Mucosa of stomach (tissue), 1 donor: ENCODE results near the gene TTLL6.
A peak's percentile ranks its signal among the peaks of the same experiment; 100 is the strongest.
"Not testable (repeated sequence)": the region's sequence is repeated elsewhere in the genome, so short reads cannot be mapped to it uniquely, and the experiment has no call there.

Source experiments
- H3K27me3 ChIP-seq: one replicate; pipeline ENCODE4 v1.7.0; 2013; ENCODE audit warnings: mild to moderate bottlenecking, low read length; ENCODE audit not compliant: control insufficient read depth, insufficient read depth
- H3K36me3 ChIP-seq: one replicate; pipeline ENCODE4 v1.7.0; 2013; ENCODE audit warnings: low read length; ENCODE audit not compliant: control insufficient read depth, insufficient read depth
- H3K4me1 ChIP-seq: one replicate; pipeline ENCODE4 v1.7.0; 2013; ENCODE audit warnings: mild to moderate bottlenecking, low read length; ENCODE audit not compliant: control insufficient read depth, insufficient read depth
- H3K4me3 ChIP-seq: one replicate; pipeline ENCODE4 v1.7.0; 2013; ENCODE audit warnings: low read length
- H3K9ac ChIP-seq: one replicate; pipeline ENCODE4 v1.7.0; 2013; ENCODE audit warnings: mild to moderate bottlenecking, low read length, moderate library complexity
- H3K9me3 ChIP-seq: one replicate; pipeline ENCODE4 v1.7.0; 2013; ENCODE audit warnings: mild to moderate bottlenecking, low read length, moderate library complexity; ENCODE audit not compliant: control insufficient read depth
- donor health status: Pancreatic carcinoma.

The TTLL6 gene

GRCh38 chr17:48816774-48817590 is at the start of gene TTLL6:
TTLL6 (minus strand) TSS chr17:48817229; CDS start chr17:48817072, 157 bp downstream.
- H3K4me3 ChIP-seq: no peak within 1 kb of the TSS
- H3K27me3 ChIP-seq: no peaks in the 10 kb centered on the region
- no peaks in the 10 kb centered on the region for H3K36me3 ChIP-seq
- peak within 1 kb of the TSS; percentile 51 for H3K9ac ChIP-seq
- no peaks in the 10 kb centered on the region for H3K9me3 ChIP-seq
- H3K4me1 ChIP-seq: peaks cover 12% of the 10 kb centered on the region

- Histone ChIP-seq H3K4me3 (no peak overlapping the region), H3K27me3 (no peaks in the 10 kb centered on the region), H3K4me1 (no peaks in the 10 kb centered on the region), H3K9ac (no peak overlapping the region), H3K36me3 (peaks cover 10% of the 10 kb centered on the region), H3K9me3 (no peaks in the 10 kb centered on the region)
Observed at GRCh38 chr17:48860456-48860855, 43.4 kb upstream of the TTLL6 start.

GRCh38 chr17:48860034-48860433 is 43.0 kb upstream of the TTLL6 start:
- Histone ChIP-seq H3K4me1 (no peaks in the 10 kb centered on the region), H3K9ac (no peak overlapping the region), H3K4me3 (no peak overlapping the region), H3K36me3 (peaks cover 9% of the 10 kb centered on the region), H3K27me3 (no peaks in the 10 kb centered on the region), H3K9me3 (no peaks in the 10 kb centered on the region)

- no peaks in the 10 kb centered on the region for H3K4me1 ChIP-seq
Observed at GRCh38 chr17:48856122-48856821, 39.2 kb upstream of the TTLL6 start.

GRCh38 chr17:48854774-48855476 is 37.9 kb upstream of the TTLL6 start:
- no peaks in the 10 kb centered on the region for H3K9me3 ChIP-seq
- H3K27me3 ChIP-seq: no peaks in the 10 kb centered on the region
- H3K36me3 ChIP-seq: peaks cover 10% of the 10 kb centered on the region
- H3K4me3 ChIP-seq: no peak overlapping the region
- no peak overlapping the region for H3K9ac ChIP-seq
- no peaks in the 10 kb centered on the region for H3K4me1 ChIP-seq

More at GRCh38 chr17:48856122-48856821, 39.2 kb upstream of the TTLL6 start:
- H3K27me3 ChIP-seq: no peaks in the 10 kb centered on the region
- no peak overlapping the region for H3K9ac ChIP-seq
- peaks cover 5% of the 10 kb centered on the region for H3K36me3 ChIP-seq
- H3K9me3 ChIP-seq: no peaks in the 10 kb centered on the region
- no peak overlapping the region for H3K4me3 ChIP-seq

- no peaks in the 10 kb centered on the region for H3K9me3 ChIP-seq
- H3K4me1 ChIP-seq: no peaks in the 10 kb centered on the region
- H3K9ac ChIP-seq: no peak overlapping the region
- H3K4me3 ChIP-seq: no peak overlapping the region
- H3K27me3 ChIP-seq: no peaks in the 10 kb centered on the region
- H3K36me3 ChIP-seq: peaks cover 10% of the 10 kb centered on the region
Observed at GRCh38 chr17:48850792-48851323, 33.8 kb upstream of the TTLL6 start.

- Histone ChIP-seq H3K9ac (no peak overlapping the region), H3K9me3 (no peaks in the 10 kb centered on the region), H3K36me3 (peaks cover 4% of the 10 kb centered on the region), H3K27me3 (no peaks in the 10 kb centered on the region), H3K4me1 (peaks cover 24% of the 10 kb centered on the region), H3K4me3 (no peak overlapping the region)
Observed at GRCh38 chr17:48843187-48843900, 26.3 kb upstream of the TTLL6 start.

GRCh38 chr17:48842746-48843145 is 25.7 kb upstream of the TTLL6 start:
- H3K27me3 ChIP-seq: no peaks in the 10 kb centered on the region
- no peak overlapping the region for H3K4me3 ChIP-seq
- no peak overlapping the region for H3K9ac ChIP-seq
- H3K9me3 ChIP-seq: no peaks in the 10 kb centered on the region
- peaks cover 24% of the 10 kb centered on the region for H3K4me1 ChIP-seq
- peaks cover 4% of the 10 kb centered on the region for H3K36me3 ChIP-seq

GRCh38 chr17:48841395-48841831 is 24.4 kb upstream of the TTLL6 start:
- Histone ChIP-seq H3K4me1 (peaks cover 31% of the 10 kb centered on the region), H3K9me3 (no peaks in the 10 kb centered on the region), H3K36me3 (peaks cover 4% of the 10 kb centered on the region), H3K27me3 (no peaks in the 10 kb centered on the region), H3K4me3 (no peak overlapping the region), H3K9ac (peak overlapping the region; percentile 38)

GRCh38 chr17:48840441-48840840 is 23.4 kb upstream of the TTLL6 start:
- Histone ChIP-seq H3K4me3 (no peak overlapping the region), H3K9me3 (no peaks in the 10 kb centered on the region), H3K27me3 (no peaks in the 10 kb centered on the region), H3K9ac (peak overlapping the region; percentile 38), H3K4me1 (peaks cover 41% of the 10 kb centered on the region), H3K36me3 (peaks cover 4% of the 10 kb centered on the region)

GRCh38 chr17:48837458-48837857 is 20.4 kb upstream of the TTLL6 start:
- H3K9ac ChIP-seq, H3K27me3 ChIP-seq, H3K4me3 ChIP-seq, H3K9me3 ChIP-seq, H3K36me3 ChIP-seq: not testable (repeated sequence)
- H3K4me1 ChIP-seq: peaks cover 57% of the 10 kb centered on the region
